Activated CD8-positive, alpha-beta memory T cell treated with anti-CD3 and anti-CD28 coated beads for 36 hours (primary cell): ENCODE measurements around the gene KCNJ1. TPM values are rescaled to one million over a fixed set of nuclear protein-coding genes. Genes with fewer than 3 reads are reported as not detected.

ENCODE experiments used
- CTCF ChIA-PET: fragments of 350-600 bp; sonication (Branson Sonifier 250); formaldehyde crosslinking; loops from one replicate; lab custom pipeline; 2021; ENCODE audit warnings: antibody characterized with exemption; lab: Charles Lee
- POLR2A ChIA-PET: fragments of 350-600 bp; sonication (Branson Sonifier 250); formaldehyde crosslinking; loops from one replicate; lab custom pipeline; 2021; ENCODE audit warnings: antibody characterized with exemption; lab: Charles Lee
- total RNA-seq, 2 experiments: library from RNA; stranded (reverse); gene quantifications; one replicate each; pipeline ENCODE4 v1.2.3, GENCODE V29; 2021

KCNJ1 gene
- total RNA-seq, 2 experiments from 2014 or later = not detected

GRCh38 chr11:128903248-128904061 is 36.4 kb upstream of the KCNJ1 start:
- ChIA-PET CTCF (interaction anchor here (0.7 to 3.8 kb wide), 3 partner anchors 13 to 53 kb away, joined by 3 to 20 read pairs (median 5); no protein-coding TSS in a partner anchor), POLR2A (no interaction called here)

- ChIA-PET POLR2A (no interaction called here), CTCF (interaction anchor here (0.7 kb wide), 1 partner anchor 54 kb away, joined by 5 read pairs; no protein-coding TSS in a partner anchor)
Measured at GRCh38 chr11:128902515-128903066, 35.5 kb upstream of the KCNJ1 start.

- POLR2A ChIA-PET = no interaction called here
Measured at GRCh38 chr11:128901653-128902514, 34.8 kb upstream of the KCNJ1 start.

GRCh38 chr11:128900468-128900867 is 33.4 kb upstream of the KCNJ1 start:
- ChIA-PET CTCF (no interaction called here), POLR2A (no interaction called here)

More at GRCh38 chr11:128901653-128902514, 34.8 kb upstream of the KCNJ1 start:
- CTCF ChIA-PET = interaction anchor here (1.3 kb wide), 1 partner anchor 17 kb away, joined by 3 read pairs; no protein-coding TSS in a partner anchor

- ChIA-PET POLR2A (interaction anchor here (0.5 kb wide), 1 partner anchor 656 kb away, joined by 5 read pairs; no protein-coding TSS in a partner anchor), CTCF (no interaction called here)
Measured at GRCh38 chr11:128898580-128899344, 31.7 kb upstream of the KCNJ1 start.

GRCh38 chr11:128897826-128898225 is 30.7 kb upstream of the KCNJ1 start:
- CTCF ChIA-PET = no interaction called here
- POLR2A ChIA-PET = no interaction called here

GRCh38 chr11:128896356-128896755 is 29.3 kb upstream of the KCNJ1 start:
- ChIA-PET POLR2A (no interaction called here), CTCF (no interaction called here)

- ChIA-PET POLR2A (no interaction called here), CTCF (no interaction called here)
Measured at GRCh38 chr11:128895526-128895925, 28.4 kb upstream of the KCNJ1 start.

GRCh38 chr11:128894685-128895084 is 27.6 kb upstream of the KCNJ1 start:
- ChIA-PET CTCF (interaction anchor here (1.7 kb wide), 1 partner anchor 10 kb away, joined by 4 read pairs; no protein-coding TSS in a partner anchor), POLR2A (no interaction called here)

- ChIA-PET CTCF (interaction anchor here (1.7 kb wide), 1 partner anchor 9 kb away, joined by 4 read pairs; no protein-coding TSS in a partner anchor), POLR2A (no interaction called here)
Measured at GRCh38 chr11:128894286-128894681, 27.2 kb upstream of the KCNJ1 start.

GRCh38 chr11:128893578-128894285 is 26.6 kb upstream of the KCNJ1 start:
- POLR2A ChIA-PET = interaction anchor here (0.6 to 0.7 kb wide), 2 partner anchors 19 to 805 kb away, joined by 3 read pairs; no protein-coding TSS in a partner anchor
- CTCF ChIA-PET = interaction anchor here (1.0 to 1.7 kb wide), 2 partner anchors 9 to 11 kb away, joined by 3 to 4 read pairs; no protein-coding TSS in a partner anchor

GRCh38 chr11:128892866-128893565 is 25.9 kb upstream of the KCNJ1 start:
- ChIA-PET CTCF (interaction anchor here (1.0 to 1.7 kb wide), 2 partner anchors 8 to 11 kb away, joined by 3 to 4 read pairs; no protein-coding TSS in a partner anchor), POLR2A (interaction anchor here (0.6 to 0.7 kb wide), 2 partner anchors 19 to 806 kb away, joined by 3 read pairs; no protein-coding TSS in a partner anchor)

- ChIA-PET CTCF (interaction anchor here (2.4 kb wide), 1 partner anchor 15 kb away, joined by 9 read pairs; no protein-coding TSS in a partner anchor), POLR2A (no interaction called here)
Measured at GRCh38 chr11:128891913-128892398, 24.9 kb upstream of the KCNJ1 start.

- CTCF ChIA-PET = interaction anchor here (1.0 to 2.4 kb wide), 2 partner anchors 13 to 16 kb away, joined by 3 to 9 read pairs; no protein-coding TSS in a partner anchor
- POLR2A ChIA-PET = no interaction called here
Measured at GRCh38 chr11:128890543-128891368, 23.7 kb upstream of the KCNJ1 start, which contains the start of gene KCNJ5. KCNJ5 (plus strand) TSS chr11:128891356; CDS start chr11:128911274, 19,918 bp downstream.

- POLR2A ChIA-PET = no interaction called here
- CTCF ChIA-PET = interaction anchor here (1.0 to 2.4 kb wide), 2 partner anchors 14 to 16 kb away, joined by 3 to 9 read pairs; no protein-coding TSS in a partner anchor
Measured at GRCh38 chr11:128890216-128890542, 23.1 kb upstream of the KCNJ1 start.
